Measurements from ENCODE around the gene GPLD1. TPM values are rescaled to one million over a fixed set of nuclear protein-coding genes. Genes with fewer than 3 reads are reported as not detected.

The GPLD1 gene
- total RNA-seq, 1 experiment from 2014 or later: 10.1 TPM

DNA sequence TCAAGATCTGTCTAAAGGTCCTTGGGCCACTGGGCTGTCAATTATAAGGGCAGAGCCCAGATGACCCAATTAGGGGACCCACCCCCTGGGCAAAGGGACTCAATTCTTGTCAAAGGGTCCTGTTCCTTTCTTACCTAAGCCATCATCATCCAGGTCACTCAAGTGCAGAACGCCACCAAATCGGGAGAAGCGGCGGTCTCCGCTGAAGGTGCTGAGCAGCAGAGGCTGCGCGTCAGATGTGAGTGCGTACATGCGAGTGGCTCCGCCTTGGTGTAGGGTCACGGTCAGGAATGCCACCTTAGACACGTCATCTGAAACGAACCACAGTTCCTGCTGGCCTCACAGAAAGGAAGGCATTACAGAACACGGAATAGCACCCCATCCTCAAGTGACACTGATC lies 52.4 kb downstream of the GPLD1 start:
- intact Hi-C loops (cut with micrococcal nuclease; ENCODE audit: unreplicated experiment): no loop called here
- no peaks in the 10 kb centered on the region for H3K27me3 Mint-ChIP-seq (ENCODE audit: insufficient read depth, unreplicated experiment)
- no peaks in the 10 kb centered on the region for H3K36me3 ChIP-seq (ENCODE audit: control insufficient read depth, insufficient read depth, low read length)
- POLR2A ChIA-PET: no interaction called here
- no peaks in the 10 kb centered on the region for H3K9me3 ChIP-seq
- DNase-seq: no peak
- no peaks in the 10 kb centered on the region for H3K36me3 Mint-ChIP-seq (ENCODE audit: insufficient read depth, unreplicated experiment)
- peak overlapping the region; percentile 22 for H3K27ac Mint-ChIP-seq (ENCODE audit: unreplicated experiment)
- H3K27me3 ChIP-seq (replicated peaks; ENCODE audit: control insufficient read depth, insufficient read depth, low read length): no peaks in the 10 kb centered on the region
- no peaks in the 10 kb centered on the region for H3K9me3 Mint-ChIP-seq (ENCODE audit: unreplicated experiment)
- CTCF ChIA-PET: no interaction called here
- TF ChIP-seq, protein P1, sequence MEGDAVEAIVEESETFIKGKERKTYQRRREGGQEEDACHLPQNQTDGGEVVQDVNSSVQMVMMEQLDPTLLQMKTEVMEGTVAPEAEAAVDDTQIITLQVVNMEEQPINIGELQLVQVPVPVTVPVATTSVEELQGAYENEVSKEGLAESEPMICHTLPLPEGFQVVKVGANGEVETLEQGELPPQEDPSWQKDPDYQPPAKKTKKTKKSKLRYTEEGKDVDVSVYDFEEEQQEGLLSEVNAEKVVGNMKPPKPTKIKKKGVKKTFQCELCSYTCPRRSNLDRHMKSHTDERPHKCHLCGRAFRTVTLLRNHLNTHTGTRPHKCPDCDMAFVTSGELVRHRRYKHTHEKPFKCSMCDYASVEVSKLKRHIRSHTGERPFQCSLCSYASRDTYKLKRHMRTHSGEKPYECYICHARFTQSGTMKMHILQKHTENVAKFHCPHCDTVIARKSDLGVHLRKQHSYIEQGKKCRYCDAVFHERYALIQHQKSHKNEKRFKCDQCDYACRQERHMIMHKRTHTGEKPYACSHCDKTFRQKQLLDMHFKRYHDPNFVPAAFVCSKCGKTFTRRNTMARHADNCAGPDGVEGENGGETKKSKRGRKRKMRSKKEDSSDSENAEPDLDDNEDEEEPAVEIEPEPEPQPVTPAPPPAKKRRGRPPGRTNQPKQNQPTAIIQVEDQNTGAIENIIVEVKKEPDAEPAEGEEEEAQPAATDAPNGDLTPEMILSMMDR (IDR thresholded peaks at IDR 0.05; ENCODE audit: insufficient read depth in 1 of 2, low read depth in 1 of 2, low read length in 1 of 2, severe bottlenecking in 1 of 2, unreplicated experiment in 1 of 2): no peak
- no peak overlapping the region for H3K4me3 Mint-ChIP-seq (ENCODE audit: unreplicated experiment)
- BruUV-seq (replicated peaks): no TSS peak
- H3K4me3 ChIP-seq (ENCODE audit: low read depth, low read length): no peak overlapping the region
- H3K4me1 ChIP-seq: no peaks in the 10 kb centered on the region
- no peaks in the 10 kb centered on the region for H3K4me1 Mint-ChIP-seq (ENCODE audit: low read depth, unreplicated experiment)

DNA sequence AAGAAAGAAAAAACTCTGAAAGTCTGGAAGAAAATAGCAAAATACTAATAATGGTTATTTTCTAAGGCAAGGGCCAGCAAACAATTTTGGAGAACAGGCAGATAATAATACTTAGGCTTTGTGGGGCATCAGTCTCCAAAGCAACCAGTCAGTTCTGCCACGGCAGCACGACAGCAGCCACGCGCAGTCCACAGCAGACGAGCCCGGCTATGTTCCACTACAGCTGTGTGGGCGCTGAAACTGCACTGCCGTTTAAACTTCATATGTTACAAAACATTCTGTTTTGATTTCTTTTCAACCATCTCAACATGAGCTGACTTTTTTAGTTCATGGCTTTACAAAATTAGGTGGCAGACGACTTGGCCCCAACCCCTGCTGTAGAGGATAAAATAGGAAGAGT lies 56.8 kb downstream of the GPLD1 start:
- Mint-ChIP-seq H3K4me3 (ENCODE audit: unreplicated experiment) (no peak overlapping the region), H3K4me1 (ENCODE audit: low read depth, unreplicated experiment) (peaks cover 10% of the 10 kb centered on the region), H3K27me3 (ENCODE audit: insufficient read depth, unreplicated experiment) (no peaks in the 10 kb centered on the region), H3K36me3 (ENCODE audit: insufficient read depth, unreplicated experiment) (no peaks in the 10 kb centered on the region), H3K9me3 (ENCODE audit: unreplicated experiment) (no peaks in the 10 kb centered on the region), H3K27ac (ENCODE audit: unreplicated experiment) (no peak overlapping the region)
- ChIA-PET CTCF (no interaction called here), POLR2A (no interaction called here)
- Histone ChIP-seq H3K27me3 (replicated peaks; ENCODE audit: control insufficient read depth, insufficient read depth, low read length) (no peaks in the 10 kb centered on the region), H3K4me1 (no peaks in the 10 kb centered on the region), H3K9me3 (no peaks in the 10 kb centered on the region), H3K4me3 (ENCODE audit: low read depth, low read length) (no peak overlapping the region), H3K36me3 (ENCODE audit: control insufficient read depth, insufficient read depth, low read length) (no peaks in the 10 kb centered on the region)
- intact Hi-C loops (cut with micrococcal nuclease; ENCODE audit: unreplicated experiment): loop anchor here (5.0 kb wide), 3 partner anchors 60 to 265 kb away; partner anchors contain the start of gene ALDH5A1
- no TSS peak for BruUV-seq (replicated peaks)
- DNase-seq: no peak
- TF ChIP-seq, protein P1 (IDR thresholded peaks at IDR 0.05; ENCODE audit: insufficient read depth in 1 of 2, low read depth in 1 of 2, low read length in 1 of 2, severe bottlenecking in 1 of 2, unreplicated experiment in 1 of 2): no peak

DNA sequence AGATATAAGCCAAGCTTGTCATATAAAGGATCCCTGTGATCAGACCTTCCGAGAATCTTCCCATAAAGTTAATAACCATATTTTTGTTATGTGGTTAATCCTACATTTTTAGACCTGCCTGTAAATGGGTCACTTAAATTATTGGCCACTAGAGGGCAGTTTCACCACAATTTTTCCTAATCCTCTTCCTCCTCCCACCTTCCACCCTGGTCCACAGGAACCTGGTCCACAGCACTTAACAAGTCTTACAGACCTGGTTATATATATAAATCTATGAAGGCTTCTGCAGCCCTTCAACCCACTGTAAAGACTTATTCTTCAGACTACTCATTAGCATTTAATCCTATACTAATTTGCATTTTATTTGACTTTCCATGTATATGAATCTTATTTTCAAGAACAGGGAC lies 58.3 kb downstream of the GPLD1 start:
- Mint-ChIP-seq H3K4me3 (ENCODE audit: unreplicated experiment) (no peak overlapping the region), H3K4me1 (ENCODE audit: low read depth, unreplicated experiment) (peaks cover 16% of the 10 kb centered on the region), H3K27me3 (ENCODE audit: insufficient read depth, unreplicated experiment) (no peaks in the 10 kb centered on the region), H3K27ac (ENCODE audit: unreplicated experiment) (no peak overlapping the region), H3K9me3 (ENCODE audit: unreplicated experiment) (no peaks in the 10 kb centered on the region), H3K36me3 (ENCODE audit: insufficient read depth, unreplicated experiment) (peaks cover 8% of the 10 kb centered on the region)
- ChIA-PET CTCF (interaction anchor here (1.0 kb wide), 1 partner anchor 90 kb away, joined by 4 read pairs; no protein-coding TSS in a partner anchor), POLR2A (no interaction called here)
- H3K36me3 ChIP-seq (ENCODE audit: control insufficient read depth, insufficient read depth, low read length): no peaks in the 10 kb centered on the region; the same call in 1 of the 2 replicates
- intact Hi-C loops (cut with micrococcal nuclease; ENCODE audit: unreplicated experiment): loop anchor here (1.0 to 5.0 kb wide), 5 partner anchors 61 to 266 kb away; partner anchors contain the start of gene ALDH5A1
- no peaks in the 10 kb centered on the region; the same call in 1 of the 2 replicates for H3K9me3 ChIP-seq
- BruUV-seq (replicated peaks): no TSS peak
- H3K4me1 ChIP-seq: no peaks in the 10 kb centered on the region
- H3K4me3 ChIP-seq (ENCODE audit: low read depth, low read length): no peak overlapping the region
- DNase-seq: peak in 1 of 2 experiments; percentile 59
- TF ChIP-seq, protein P1 (IDR thresholded peaks at IDR 0.05; ENCODE audit: insufficient read depth in 1 of 2, low read depth in 1 of 2, low read length in 1 of 2, severe bottlenecking in 1 of 2, unreplicated experiment in 1 of 2): peak; percentile 43 to 60
- no peaks in the 10 kb centered on the region for H3K27me3 ChIP-seq (replicated peaks; ENCODE audit: control insufficient read depth, insufficient read depth, low read length)
